Measurements from ENCODE around the gene SYMPK.

GRCh38 chr19:45771311-45771933, 91.5 kb downstream of the SYMPK start:
- TF ChIP-seq POLR2A (IDR thresholded peaks at IDR 0.05) = no peak
- no peak for TF ChIP-seq CTCF (IDR thresholded peaks at IDR 0.05)
- no peak for TF ChIP-seq POLR2AphosphoS5 (IDR thresholded peaks at IDR 0.05)

Measured in suprapubic skin (tissue), 4 donors.